HCEC 1CT (cell line): ENCODE measurements around the gene ATPAF1.
"Not testable (repeated sequence)": the region's sequence is repeated elsewhere in the genome, so short reads cannot be mapped to it uniquely, and the experiment has no call there.

ENCODE experiments used
- DNase-seq: peaks from one replicate; pipeline ENCODE4 v3.0.0-alpha.2; 2017

The ATPAF1 gene

GRCh38 chr1:46679789-46680573 is 11.8 kb upstream of the ATPAF1 start:
- no peak for DNase-seq

GRCh38 chr1:46677339-46677738 is 9.2 kb upstream of the ATPAF1 start:
- no peak for DNase-seq

- DNase-seq, result no peak
Measured at GRCh38 chr1:46676531-46676930, 8.4 kb upstream of the ATPAF1 start.

- no peak for DNase-seq
Measured at GRCh38 chr1:46675549-46676314, 7.6 kb upstream of the ATPAF1 start.

- peak; percentile 56 for DNase-seq
Measured at GRCh38 chr1:46673749-46674182, 5.6 kb upstream of the ATPAF1 start.

- DNase-seq, result no peak
Measured at GRCh38 chr1:46672696-46673095, 4.5 kb upstream of the ATPAF1 start.

GRCh38 chr1:46671554-46671953 is 3.4 kb upstream of the ATPAF1 start, which contains the start of gene TEX38:
TSS of gene TEX38 (plus strand) at chr1:46671854. CDS start at chr1:46671935, 81 bp downstream.
- DNase-seq, result no peak

GRCh38 chr1:46670134-46670533 is 2.0 kb upstream of the ATPAF1 start:
- DNase-seq, result no peak

- DNase-seq, result no peak
Measured at GRCh38 chr1:46665983-46666382, 2.2 kb downstream of the ATPAF1 start.

- not testable (repeated sequence) for DNase-seq
Measured at GRCh38 chr1:46662919-46663318, 5.2 kb downstream of the ATPAF1 start.

- DNase-seq, result not testable (repeated sequence)
Measured at GRCh38 chr1:46660116-46660515, 8.0 kb downstream of the ATPAF1 start.

- no peak for DNase-seq
Measured at GRCh38 chr1:46659307-46659870, 8.8 kb downstream of the ATPAF1 start.

GRCh38 chr1:46657775-46658174 is 10.4 kb downstream of the ATPAF1 start:
- no peak for DNase-seq

- no peak for DNase-seq
Measured at GRCh38 chr1:46656643-46657042, 11.5 kb downstream of the ATPAF1 start.

GRCh38 chr1:46655848-46656247 is 12.3 kb downstream of the ATPAF1 start:
- DNase-seq, result no peak

GRCh38 chr1:46654698-46655097 is 13.5 kb downstream of the ATPAF1 start:
- DNase-seq, result not testable (repeated sequence)

- DNase-seq, result no peak
Measured at GRCh38 chr1:46654012-46654411, 14.2 kb downstream of the ATPAF1 start.

- peak; percentile 59 for DNase-seq
Measured at GRCh38 chr1:46653405-46653958, 14.7 kb downstream of the ATPAF1 start.

- DNase-seq, result no peak
Measured at GRCh38 chr1:46652321-46653100, 15.7 kb downstream of the ATPAF1 start.

GRCh38 chr1:46651152-46651551 is 17.0 kb downstream of the ATPAF1 start:
- DNase-seq, result not testable (repeated sequence)

GRCh38 chr1:46650491-46650890 is 17.7 kb downstream of the ATPAF1 start:
- no peak for DNase-seq

GRCh38 chr1:46649764-46650163 is 18.4 kb downstream of the ATPAF1 start:
- no peak for DNase-seq

GRCh38 chr1:46647611-46648010 is 20.6 kb downstream of the ATPAF1 start:
- no peak for DNase-seq
